ENCODE measurements around the gene CD27. TPM values are rescaled to one million over a fixed set of nuclear protein-coding genes. Genes with fewer than 3 reads are reported as not detected.

Gene CD27
- total RNA-seq, 1 experiment from 2014 or later = not detected

- intact Hi-C loops (cut with micrococcal nuclease; ENCODE audit: unreplicated experiment) = loop anchor here (5.0 kb wide), 1 partner anchor 117 kb away; no protein-coding TSS in a partner anchor
Observed at GRCh38 chr12:6420364-6420763, 24.4 kb upstream of the CD27 start.

DNA sequence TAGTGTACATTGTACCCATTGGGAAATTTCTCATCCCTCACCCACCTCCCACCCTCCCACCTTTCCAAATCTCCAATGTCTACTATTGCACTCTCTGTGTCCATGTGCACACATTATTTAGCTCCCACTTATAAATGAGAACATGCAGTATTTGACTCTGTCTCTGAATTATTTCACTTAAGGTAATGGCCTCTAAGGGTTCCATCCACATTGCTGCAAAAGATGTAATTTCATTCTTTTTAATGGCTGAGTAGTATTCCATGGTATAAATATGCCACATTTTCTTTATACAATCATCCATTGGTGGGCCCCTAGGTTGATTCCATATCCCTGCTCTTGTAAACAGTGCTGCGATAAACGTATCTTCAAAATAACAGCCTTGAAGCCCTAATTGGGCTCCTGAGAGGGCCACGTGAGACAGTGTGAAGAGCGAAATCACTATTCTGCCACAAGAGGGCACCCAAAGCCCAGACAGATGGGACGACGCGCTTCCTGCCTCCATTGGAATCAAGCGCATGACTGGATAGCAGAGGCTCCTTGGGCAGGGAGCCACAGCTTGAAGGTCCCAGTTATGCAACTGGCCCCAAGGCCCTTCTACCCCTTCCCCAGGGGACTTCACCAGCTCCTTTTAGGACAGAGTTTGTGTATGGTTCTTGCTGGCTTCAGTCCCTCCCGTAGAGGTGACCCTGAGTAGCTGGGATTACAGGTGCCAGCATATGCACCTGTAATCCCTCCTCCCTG is 21.3 kb upstream of the CD27 start:
- Mint-ChIP-seq H3K27me3 (ENCODE audit: unreplicated experiment) (no peaks in the 10 kb centered on the region), H3K9me3 (ENCODE audit: low read depth, unreplicated experiment) (no peaks in the 10 kb centered on the region), H3K27ac (ENCODE audit: unreplicated experiment) (no peak overlapping the region), H3K4me3 (ENCODE audit: low read depth, unreplicated experiment) (no peak overlapping the region), H3K36me3 (ENCODE audit: insufficient read depth, unreplicated experiment) (no peaks in the 10 kb centered on the region), H3K4me1 (ENCODE audit: low read depth, unreplicated experiment) (peaks cover 5% of the 10 kb centered on the region)
- intact Hi-C loops (cut with micrococcal nuclease; ENCODE audit: unreplicated experiment) = loop anchor here (1.0 to 5.0 kb wide), 2 partner anchors 42 to 114 kb away; no protein-coding TSS in a partner anchor
- TF ChIP-seq CTCF (IDR thresholded peaks at IDR 0.05; ENCODE audit: unreplicated experiment) = peak; percentile 76
- no TSS peak for BruUV-seq (replicated peaks)
- CTCF ChIA-PET = interaction anchor here (1.1 to 1.3 kb wide), 3 partner anchors 42 to 114 kb away, joined by 3 to 14 read pairs (median 11); partner anchors contain the start of gene MRPL51
- peak; percentile 78 for DNase-seq

More at GRCh38 chr12:6420364-6420763, 24.4 kb upstream of the CD27 start:
- no peaks in the 10 kb centered on the region for H3K9me3 Mint-ChIP-seq (ENCODE audit: low read depth, unreplicated experiment)
- no peaks in the 10 kb centered on the region for H3K27me3 Mint-ChIP-seq (ENCODE audit: unreplicated experiment)
- H3K36me3 Mint-ChIP-seq (ENCODE audit: insufficient read depth, unreplicated experiment) = no peaks in the 10 kb centered on the region
- H3K4me1 Mint-ChIP-seq (ENCODE audit: low read depth, unreplicated experiment) = peaks cover 5% of the 10 kb centered on the region
- CTCF ChIA-PET = interaction anchor here (0.7 kb wide), 1 partner anchor 16 kb away, joined by 5 read pairs; no protein-coding TSS in a partner anchor
- BruUV-seq (replicated peaks) = no TSS peak
- TF ChIP-seq CTCF (IDR thresholded peaks at IDR 0.05; ENCODE audit: unreplicated experiment) = no peak
- no peak overlapping the region for H3K4me3 Mint-ChIP-seq (ENCODE audit: low read depth, unreplicated experiment)
- DNase-seq = no peak
- no peak overlapping the region for H3K27ac Mint-ChIP-seq (ENCODE audit: unreplicated experiment)

GRCh38 chr12:6424008-6424347 is 20.8 kb upstream of the CD27 start:
- no peak for TF ChIP-seq CTCF (IDR thresholded peaks at IDR 0.05; ENCODE audit: unreplicated experiment)
- Mint-ChIP-seq H3K4me1 (ENCODE audit: low read depth, unreplicated experiment) (peaks cover 5% of the 10 kb centered on the region), H3K9me3 (ENCODE audit: low read depth, unreplicated experiment) (no peaks in the 10 kb centered on the region), H3K36me3 (ENCODE audit: insufficient read depth, unreplicated experiment) (no peaks in the 10 kb centered on the region), H3K27ac (ENCODE audit: unreplicated experiment) (no peak overlapping the region), H3K4me3 (ENCODE audit: low read depth, unreplicated experiment) (no peak overlapping the region), H3K27me3 (ENCODE audit: unreplicated experiment) (no peaks in the 10 kb centered on the region)
- intact Hi-C loops (cut with micrococcal nuclease; ENCODE audit: unreplicated experiment) = loop anchor here (5.0 kb wide), 1 partner anchor 113 kb away; no protein-coding TSS in a partner anchor
- no TSS peak for BruUV-seq (replicated peaks)
- no peak for DNase-seq
- CTCF ChIA-PET = interaction anchor here (1.1 to 1.3 kb wide), 3 partner anchors 41 to 114 kb away, joined by 3 to 14 read pairs (median 11); partner anchors contain the start of gene MRPL51

GRCh38 chr12:6424866-6425265 is 19.9 kb upstream of the CD27 start:
- no peaks in the 10 kb centered on the region for H3K27me3 Mint-ChIP-seq (ENCODE audit: unreplicated experiment)
- H3K27ac Mint-ChIP-seq (ENCODE audit: unreplicated experiment) = no peak overlapping the region
- TF ChIP-seq CTCF (IDR thresholded peaks at IDR 0.05; ENCODE audit: unreplicated experiment) = no peak
- CTCF ChIA-PET = no interaction called here
- no peak for DNase-seq
- intact Hi-C loops (cut with micrococcal nuclease; ENCODE audit: unreplicated experiment) = loop anchor here (5.0 kb wide), 1 partner anchor 112 kb away; no protein-coding TSS in a partner anchor
- no TSS peak for BruUV-seq (replicated peaks)
- no peaks in the 10 kb centered on the region for H3K36me3 Mint-ChIP-seq (ENCODE audit: insufficient read depth, unreplicated experiment)
- no peak overlapping the region for H3K4me3 Mint-ChIP-seq (ENCODE audit: low read depth, unreplicated experiment)
- H3K4me1 Mint-ChIP-seq (ENCODE audit: low read depth, unreplicated experiment) = peaks cover 6% of the 10 kb centered on the region
- no peaks in the 10 kb centered on the region for H3K9me3 Mint-ChIP-seq (ENCODE audit: low read depth, unreplicated experiment)
